OCI-LY3 (cell line): ENCODE data around the gene SPINDOC.
A peak's percentile ranks its signal among the peaks of the same experiment; 100 is the strongest.

Experiments
- H2AFZ ChIP-seq: fragments of 200-600, 300-600 bp; shearing (Covaris generic); 2 replicates; pipeline ENCODE4 v1.6.0; 2014; ENCODE audit warnings: antibody characterized with exemption, low read depth, low read length
- H3K27ac ChIP-seq: fragments of 200-600, 300-600 bp; sonication (generic); 2 replicates; pipeline ENCODE4 v1.5.1; 2014; ENCODE audit warnings: mild to moderate bottlenecking, low read length, moderate library complexity, mixed read lengths
- H3K27me3 ChIP-seq: fragments of 200-600, 300-600 bp; sonication (generic); 2 replicates; pipeline ENCODE4 v1.6.1; 2014; ENCODE audit warnings: low read depth, low read length, mixed read lengths
- H3K36me3 ChIP-seq: fragments of 200-600, 300-600 bp; sonication (generic); replicated peaks from 2 replicates; pipeline ENCODE3; 2014; ENCODE audit warnings: low read depth, low read length, mixed read lengths
- H3K4me1 ChIP-seq: fragments of 300-600, 200-600 bp; sonication (generic); 2 replicates; pipeline ENCODE4 v1.6.1; 2014; ENCODE audit warnings: low read length, mixed read lengths
- H3K4me2 ChIP-seq: fragments of 200-600, 300-600 bp; sonication (generic); 2 replicates; pipeline ENCODE4 v1.6.1; 2014; ENCODE audit warnings: low read length, mixed read lengths
- H3K4me3 ChIP-seq: fragments of 300-600, 200-600 bp; sonication (generic); 2 replicates; pipeline ENCODE4 v1.5.1; 2014; ENCODE audit warnings: antibody characterized with exemption, mild to moderate bottlenecking, low read length, moderate library complexity
- H3K79me2 ChIP-seq: fragments of 300-600, 200-600 bp; shearing (Covaris generic); 2 replicates; pipeline ENCODE4 v1.6.1; 2014; ENCODE audit warnings: mild to moderate bottlenecking, low read length, mixed read lengths
- H3K9ac ChIP-seq: fragments of 300-600, 200-600 bp; shearing (Covaris generic); 2 replicates; pipeline ENCODE4 v1.6.0; 2014; ENCODE audit warnings: mild to moderate bottlenecking, low read length, moderate library complexity
- H3K9me3 ChIP-seq: fragments of 200-600, 300-600 bp; shearing (Covaris generic); 2 replicates; pipeline ENCODE4 v1.6.1; 2014; ENCODE audit warnings: low read length, mixed read lengths; ENCODE audit not compliant: insufficient read depth
- H4K20me1 ChIP-seq: fragments of 200-600, 300-600 bp; sonication (generic); 2 replicates; pipeline ENCODE4 v1.6.1; 2016; ENCODE audit warnings: low read length, mixed read lengths; ENCODE audit not compliant: insufficient read depth
- CTCF ChIP-seq: fragments of 200-600, 300-600 bp; sonication (generic); IDR thresholded peaks from 2 replicates; pipeline ENCODE4 v1.5.1; 2014; ENCODE audit warnings: antibody characterized with exemption, low read length, low read depth
- EZH2phosphoT487 ChIP-seq: fragments of 200-600 bp; shearing (Covaris generic); IDR thresholded peaks from 2 replicates; pipeline ENCODE4 v1.6.1; 2018; ENCODE audit warnings: antibody characterized with exemption, mixed run types, low read depth

SPINDOC gene

GRCh38 chr11:63811522-63811921 is 1.7 kb upstream of the SPINDOC start:
- no peak overlapping the region for H2AFZ ChIP-seq
- peaks cover 15% of the 10 kb centered on the region for H3K36me3 ChIP-seq
- peaks cover 23% of the 10 kb centered on the region for H4K20me1 ChIP-seq
- TF ChIP-seq EZH2phosphoT487 (no peak), CTCF (no peak)
- peaks cover 31% of the 10 kb centered on the region for H3K79me2 ChIP-seq
- H3K4me1 ChIP-seq: peaks cover 16% of the 10 kb centered on the region
- H3K27ac ChIP-seq: no peak overlapping the region
- no peak overlapping the region for H3K4me2 ChIP-seq
- H3K27me3 ChIP-seq: no peaks in the 10 kb centered on the region
- H3K9ac ChIP-seq: no peak overlapping the region
- no peaks in the 10 kb centered on the region for H3K9me3 ChIP-seq
- no peak overlapping the region for H3K4me3 ChIP-seq

- TF ChIP-seq CTCF (no peak), EZH2phosphoT487 (no peak)
- Histone ChIP-seq H3K4me1 (peaks cover 16% of the 10 kb centered on the region), H4K20me1 (peaks cover 32% of the 10 kb centered on the region)
Measured at GRCh38 chr11:63813563-63814382, 517 bp downstream of the SPINDOC start.

GRCh38 chr11:63814383-63814736 is 1.1 kb downstream of the SPINDOC start:
- H2AFZ ChIP-seq: peak overlapping the region; percentile 82; the same call in 1 of the 2 replicates
- TF ChIP-seq EZH2phosphoT487 (no peak), CTCF (no peak)

More at GRCh38 chr11:63813563-63814382, 517 bp downstream of the SPINDOC start:
- H3K27ac ChIP-seq: peak overlapping the region; percentile 61
- peaks cover 35% of the 10 kb centered on the region for H3K36me3 ChIP-seq
- H3K9ac ChIP-seq: peak overlapping the region; percentile 96
- H3K79me2 ChIP-seq: peaks cover 42% of the 10 kb centered on the region
- H3K9me3 ChIP-seq: no peaks in the 10 kb centered on the region
- no peaks in the 10 kb centered on the region for H3K27me3 ChIP-seq
- peak overlapping the region; percentile 85 for H3K4me2 ChIP-seq
- H2AFZ ChIP-seq: peak overlapping the region; percentile 82; the same call in 1 of the 2 replicates
- H3K4me3 ChIP-seq: peak overlapping the region; percentile 91

GRCh38 chr11:63816166-63816565 is 2.9 kb downstream of the SPINDOC start:
- H3K36me3 ChIP-seq: peaks cover 48% of the 10 kb centered on the region
- no peak overlapping the region for H3K4me3 ChIP-seq
- H3K4me1 ChIP-seq: peaks cover 16% of the 10 kb centered on the region
- H2AFZ ChIP-seq: no peak overlapping the region
- no peak overlapping the region for H3K4me2 ChIP-seq
- no peak overlapping the region for H3K9ac ChIP-seq
- no peaks in the 10 kb centered on the region for H3K9me3 ChIP-seq
- H3K79me2 ChIP-seq: peaks cover 42% of the 10 kb centered on the region
- no peak overlapping the region for H3K27ac ChIP-seq
- TF ChIP-seq CTCF: no peak
- no peak for TF ChIP-seq EZH2phosphoT487
- H4K20me1 ChIP-seq: peaks cover 32% of the 10 kb centered on the region
- H3K27me3 ChIP-seq: no peaks in the 10 kb centered on the region

More at GRCh38 chr11:63814383-63814736, 1.1 kb downstream of the SPINDOC start:
- peaks cover 42% of the 10 kb centered on the region for H3K79me2 ChIP-seq
- H3K9ac ChIP-seq: peak overlapping the region; percentile 96
- H3K27me3 ChIP-seq: no peaks in the 10 kb centered on the region
- H3K36me3 ChIP-seq: peaks cover 36% of the 10 kb centered on the region
- H4K20me1 ChIP-seq: peaks cover 32% of the 10 kb centered on the region
- H3K27ac ChIP-seq: peak overlapping the region; percentile 61
- peak overlapping the region; percentile 85 for H3K4me2 ChIP-seq
- peak overlapping the region; percentile 91 for H3K4me3 ChIP-seq
- peaks cover 16% of the 10 kb centered on the region for H3K4me1 ChIP-seq
- H3K9me3 ChIP-seq: no peaks in the 10 kb centered on the region
